ENCODE results near the gene LUC7L.
"Not testable (repeated sequence)": the region's sequence is repeated elsewhere in the genome, so short reads cannot be mapped to it uniquely, and the experiment has no call there.

The LUC7L gene

DNA sequence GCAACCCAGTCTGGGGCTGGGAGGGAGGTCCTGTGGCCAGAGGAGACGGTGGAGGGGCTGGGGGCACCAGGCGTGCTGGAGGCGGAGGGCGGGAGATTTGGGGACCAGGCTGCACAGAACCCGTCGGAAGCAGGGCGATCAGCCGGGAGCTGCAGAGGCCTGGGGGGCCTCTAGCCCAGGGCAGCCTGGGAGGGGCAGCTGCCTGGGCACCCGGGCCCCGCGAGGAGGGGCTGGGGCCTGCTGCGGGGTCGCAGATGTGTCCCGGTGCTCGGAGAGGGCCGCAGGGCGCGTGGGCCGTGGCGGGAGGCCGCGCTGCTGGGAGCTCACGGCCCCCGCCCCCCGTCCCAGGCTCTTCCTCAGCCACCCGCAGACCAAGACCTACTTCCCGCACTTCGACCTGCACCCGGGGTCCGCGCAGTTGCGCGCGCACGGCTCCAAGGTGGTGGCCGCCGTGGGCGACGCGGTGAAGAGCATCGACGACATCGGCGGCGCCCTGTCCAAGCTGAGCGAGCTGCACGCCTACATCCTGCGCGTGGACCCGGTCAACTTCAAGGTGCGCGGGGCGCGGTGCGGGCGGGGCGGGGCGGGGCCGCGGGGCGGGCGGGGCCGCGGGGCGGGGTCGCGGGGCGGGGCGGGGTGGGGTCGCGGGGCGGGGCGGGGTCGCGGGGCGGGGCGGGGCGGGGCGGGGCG, 65.0 kb downstream of the LUC7L start:
- not testable (repeated sequence) for DNase-seq

DNA sequence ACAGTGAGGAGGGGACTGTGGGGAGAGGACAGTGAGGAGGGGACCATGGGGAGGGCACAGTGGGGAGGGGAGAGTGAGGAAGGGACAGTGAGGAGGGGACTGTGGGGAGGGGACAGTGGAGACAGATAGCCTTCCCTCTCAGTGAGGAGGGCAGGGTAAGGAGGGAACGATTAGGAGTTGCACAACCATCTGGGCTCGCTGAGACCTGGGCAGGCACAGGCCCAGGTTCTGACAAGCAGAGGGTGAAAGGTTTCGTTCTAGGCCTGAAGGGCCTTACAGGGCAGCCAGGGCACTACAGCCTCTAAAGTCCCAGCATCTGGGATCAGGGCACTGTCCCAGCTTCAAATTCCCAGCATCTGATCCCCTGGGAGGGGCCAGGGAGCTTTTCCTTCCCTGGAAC, 65.6 kb downstream of the LUC7L start:
- DNase-seq = not testable (repeated sequence)

DNA sequence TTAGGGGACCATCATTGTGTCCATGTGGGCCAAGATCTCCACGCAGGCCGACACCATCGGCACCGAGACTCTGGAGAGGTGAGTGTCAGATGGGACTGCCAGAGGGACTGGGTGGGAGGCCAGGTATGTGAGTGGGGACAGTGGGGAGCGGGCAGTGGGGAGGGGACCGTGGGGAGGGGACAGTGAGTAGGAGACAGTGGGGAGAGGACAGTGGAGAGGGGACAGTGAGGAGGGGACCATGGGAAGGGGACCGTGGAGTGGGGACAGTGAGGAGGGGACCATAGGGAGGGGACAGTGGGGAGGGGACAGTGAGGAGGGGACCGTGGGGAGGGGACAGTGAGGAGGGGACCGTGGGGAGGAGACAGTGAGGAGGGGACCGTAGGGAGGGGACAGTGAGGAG, 66.1 kb downstream of the LUC7L start:
- DNase-seq = not testable (repeated sequence)

DNA sequence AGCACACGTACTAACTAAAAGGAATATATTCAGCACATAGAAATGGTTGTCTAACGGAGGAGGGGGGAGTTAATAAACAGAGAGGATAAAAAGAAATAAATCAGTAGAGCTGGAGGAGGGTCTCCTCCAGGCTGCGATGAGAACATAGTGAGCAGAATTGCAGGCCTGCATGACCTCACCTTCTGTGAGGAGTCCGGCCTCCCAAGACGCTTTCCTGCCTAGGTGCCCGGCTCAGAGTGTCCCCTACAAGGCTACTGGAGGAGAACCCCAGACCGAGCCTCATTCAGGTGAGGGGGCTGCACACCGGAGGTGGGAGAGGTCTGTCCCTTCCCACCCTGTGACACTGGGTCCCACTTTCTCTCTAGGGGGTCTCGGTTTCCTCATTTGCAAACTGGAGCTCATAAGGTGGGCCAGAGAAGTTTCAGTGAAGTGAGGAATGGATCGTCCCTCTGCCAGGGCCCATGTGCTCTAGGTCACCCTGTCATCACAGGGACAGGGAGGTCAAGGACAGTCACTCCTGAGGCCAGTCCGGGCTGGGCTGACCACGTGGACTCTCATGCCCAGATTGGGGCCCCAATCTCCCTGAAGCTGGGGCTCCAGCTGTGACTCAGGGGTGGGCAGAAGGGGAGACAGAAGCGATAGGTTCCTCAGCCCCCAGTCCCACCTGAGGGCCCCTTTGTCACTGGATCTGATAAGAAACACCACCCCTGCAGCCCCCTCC, 66.8 kb downstream of the LUC7L start:
- no peak for DNase-seq

DNA sequence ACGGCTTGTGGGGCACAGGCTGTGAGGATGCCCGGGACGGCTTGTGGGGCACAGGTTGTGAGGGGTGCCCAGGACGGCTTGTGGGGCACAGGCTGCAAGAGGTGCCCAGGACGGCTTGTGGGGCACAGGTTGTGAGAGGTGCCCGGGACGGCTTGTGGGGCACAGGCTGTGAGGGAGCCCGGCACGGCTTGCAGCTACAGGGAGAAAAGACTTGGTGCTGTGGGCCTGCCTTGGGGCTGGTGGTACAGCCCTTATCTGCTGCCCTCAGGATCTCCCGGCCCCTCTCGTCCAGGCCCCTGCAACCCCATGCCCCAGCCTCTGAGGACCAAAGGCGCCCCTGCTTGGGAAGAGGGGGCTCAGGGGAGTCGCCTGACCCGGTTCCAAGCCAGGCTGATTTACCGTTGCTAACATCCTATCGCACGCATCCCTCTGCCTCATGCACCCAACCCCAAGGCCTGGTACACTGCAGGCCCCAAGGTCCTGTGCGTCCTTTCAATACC, 68.5 kb downstream of the LUC7L start:
- no peak for DNase-seq

DNA sequence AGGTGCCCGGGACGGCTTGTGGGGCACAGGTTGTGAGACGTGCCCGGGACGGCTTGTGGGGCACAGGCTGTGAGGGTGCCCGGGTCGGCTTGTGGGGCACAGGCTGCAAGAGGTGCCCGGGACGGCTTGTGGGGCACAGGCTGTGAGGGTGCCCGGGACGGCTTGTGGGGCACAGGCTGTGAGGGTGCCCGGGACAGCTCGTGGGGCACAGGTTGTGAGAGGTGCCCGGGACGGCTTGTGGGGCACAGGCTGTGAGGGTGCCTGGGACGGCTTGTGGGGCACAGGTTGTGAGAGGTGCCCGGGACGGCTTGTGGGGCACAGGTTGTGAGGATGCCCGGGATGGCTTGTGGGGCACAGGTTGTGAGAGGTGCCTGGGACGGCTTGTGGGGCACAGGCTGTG, 69.0 kb downstream of the LUC7L start:
- not testable (repeated sequence) for DNase-seq

DNA sequence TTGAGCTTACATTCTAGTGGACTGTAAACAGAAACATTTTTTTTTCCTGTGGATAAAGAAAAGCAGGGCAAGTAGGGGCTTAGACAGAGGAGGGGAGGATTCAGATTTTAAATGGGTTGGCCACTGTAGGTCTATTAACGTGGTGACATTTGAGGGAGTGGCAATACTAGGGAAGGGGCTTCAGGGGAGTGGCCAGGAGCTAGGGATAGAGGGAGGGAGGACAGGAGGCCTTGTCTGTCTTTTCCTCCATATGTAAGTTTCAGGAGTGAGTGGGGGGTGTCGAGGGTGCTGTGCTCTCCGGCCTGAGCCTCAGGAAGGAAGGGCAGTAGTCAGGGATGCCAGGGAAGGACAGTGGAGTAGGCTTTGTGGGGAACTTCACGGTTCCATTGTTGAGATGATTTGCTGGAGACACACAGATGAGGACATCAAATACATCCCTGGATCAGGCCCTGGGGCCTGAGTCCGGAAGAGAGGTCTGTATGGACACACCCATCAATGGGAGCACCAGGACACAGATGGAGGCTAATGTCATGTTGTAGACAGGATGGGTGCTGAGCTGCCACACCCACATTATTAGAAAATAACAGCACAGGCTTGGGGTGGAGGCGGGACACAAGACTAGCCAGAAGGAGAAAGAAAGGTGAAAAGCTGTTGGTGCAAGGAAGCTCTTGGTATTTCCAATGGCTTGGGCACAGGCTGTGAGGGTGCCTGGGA, 70.0 kb downstream of the LUC7L start:
- no peak for DNase-seq

DNA sequence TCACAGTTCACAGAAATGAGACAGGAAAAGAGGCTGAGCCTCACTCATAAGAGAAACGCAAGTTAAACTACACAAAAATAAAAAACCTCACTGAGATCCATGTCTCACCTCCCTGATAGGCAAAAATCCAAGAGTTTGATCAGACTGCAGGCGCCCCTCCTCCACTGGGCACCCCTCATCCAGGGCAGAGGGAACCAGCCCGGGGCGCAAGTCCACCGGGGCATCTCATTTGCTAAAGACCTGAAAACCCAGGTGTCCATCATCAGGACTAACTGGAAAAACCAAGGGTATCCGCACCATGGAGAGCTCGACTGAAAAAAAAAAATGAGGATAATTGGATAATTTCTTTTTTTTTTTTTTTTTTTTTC, 74.2 kb downstream of the LUC7L start:
- no peak for DNase-seq

DNA sequence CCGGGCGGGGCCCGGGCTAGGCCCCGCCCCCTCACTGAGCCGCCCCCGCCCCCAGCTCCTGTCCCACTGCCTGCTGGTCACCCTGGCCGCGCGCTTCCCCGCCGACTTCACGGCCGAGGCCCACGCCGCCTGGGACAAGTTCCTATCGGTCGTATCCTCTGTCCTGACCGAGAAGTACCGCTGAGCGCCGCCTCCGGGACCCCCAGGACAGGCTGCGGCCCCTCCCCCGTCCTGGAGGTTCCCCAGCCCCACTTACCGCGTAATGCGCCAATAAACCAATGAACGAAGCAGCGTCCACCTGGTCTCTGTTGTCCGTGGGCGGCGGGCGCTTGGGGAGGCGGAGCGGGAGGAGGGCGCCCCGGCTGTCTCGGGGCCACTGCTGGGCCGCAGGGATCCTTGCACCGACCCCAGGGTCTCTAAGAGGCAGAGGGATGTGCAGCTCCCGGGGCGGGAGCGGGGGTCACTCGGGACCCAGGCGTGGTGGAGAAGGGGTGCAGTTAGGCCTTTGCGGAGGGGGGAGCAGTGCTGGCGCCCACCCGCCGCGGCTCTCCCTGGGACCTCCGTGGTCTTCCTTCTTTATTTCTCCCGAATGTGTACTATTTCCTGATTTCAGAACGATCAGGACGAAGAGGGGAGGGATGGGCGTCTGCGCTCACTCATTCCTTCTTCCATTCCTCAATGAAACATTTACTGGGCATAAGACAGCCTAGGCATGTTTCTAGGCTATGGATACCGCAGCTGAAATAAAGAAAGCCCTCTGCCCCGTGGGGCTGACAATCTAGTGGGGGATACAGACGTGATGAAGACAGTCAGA, 74.8 kb downstream of the LUC7L start:
- no peak for DNase-seq

DNA sequence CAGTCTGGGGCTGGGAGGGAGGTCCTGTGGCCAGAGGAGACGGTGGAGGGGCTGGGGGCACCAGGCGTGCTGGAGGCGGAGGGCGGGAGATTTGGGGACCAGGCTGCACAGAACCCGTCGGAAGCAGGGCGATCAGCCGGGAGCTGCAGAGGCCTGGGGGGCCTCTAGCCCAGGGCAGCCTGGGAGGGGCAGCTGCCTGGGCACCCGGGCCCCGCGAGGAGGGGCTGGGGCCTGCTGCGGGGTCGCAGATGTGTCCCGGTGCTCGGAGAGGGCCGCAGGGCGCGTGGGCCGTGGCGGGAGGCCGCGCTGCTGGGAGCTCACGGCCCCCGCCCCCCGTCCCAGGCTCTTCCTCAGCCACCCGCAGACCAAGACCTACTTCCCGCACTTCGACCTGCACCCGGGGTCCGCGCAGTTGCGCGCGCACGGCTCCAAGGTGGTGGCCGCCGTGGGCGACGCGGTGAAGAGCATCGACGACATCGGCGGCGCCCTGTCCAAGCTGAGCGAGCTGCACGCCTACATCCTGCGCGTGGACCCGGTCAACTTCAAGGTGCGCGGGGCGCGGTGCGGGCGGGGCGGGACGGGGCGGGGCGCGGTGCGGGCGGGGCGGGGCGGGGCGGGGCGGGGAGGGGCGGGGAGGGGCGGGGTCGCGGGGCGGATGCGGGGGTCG, 75.6 kb downstream of the LUC7L start:
- not testable (repeated sequence) for DNase-seq

DNA sequence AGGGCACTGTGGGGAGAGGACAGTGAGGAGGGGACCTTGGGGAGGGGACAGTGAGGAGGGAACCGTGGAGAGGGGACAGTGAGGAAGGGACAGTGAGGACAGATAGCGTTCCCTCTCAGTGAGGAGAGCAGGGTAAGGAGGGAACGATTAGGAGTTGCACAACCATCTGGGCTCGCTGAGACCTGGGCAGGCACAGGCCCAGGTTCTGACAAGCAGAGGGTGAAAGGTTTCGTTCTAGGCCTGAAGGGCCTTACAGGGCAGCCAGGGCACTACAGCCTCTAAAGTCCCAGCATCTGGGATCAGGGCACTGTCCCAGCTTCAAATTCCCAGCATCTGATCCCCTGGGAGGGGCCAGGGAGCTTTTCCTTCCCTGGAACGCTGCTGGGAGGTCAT, 76.1 kb downstream of the LUC7L start:
- DNase-seq = not testable (repeated sequence)

DNA sequence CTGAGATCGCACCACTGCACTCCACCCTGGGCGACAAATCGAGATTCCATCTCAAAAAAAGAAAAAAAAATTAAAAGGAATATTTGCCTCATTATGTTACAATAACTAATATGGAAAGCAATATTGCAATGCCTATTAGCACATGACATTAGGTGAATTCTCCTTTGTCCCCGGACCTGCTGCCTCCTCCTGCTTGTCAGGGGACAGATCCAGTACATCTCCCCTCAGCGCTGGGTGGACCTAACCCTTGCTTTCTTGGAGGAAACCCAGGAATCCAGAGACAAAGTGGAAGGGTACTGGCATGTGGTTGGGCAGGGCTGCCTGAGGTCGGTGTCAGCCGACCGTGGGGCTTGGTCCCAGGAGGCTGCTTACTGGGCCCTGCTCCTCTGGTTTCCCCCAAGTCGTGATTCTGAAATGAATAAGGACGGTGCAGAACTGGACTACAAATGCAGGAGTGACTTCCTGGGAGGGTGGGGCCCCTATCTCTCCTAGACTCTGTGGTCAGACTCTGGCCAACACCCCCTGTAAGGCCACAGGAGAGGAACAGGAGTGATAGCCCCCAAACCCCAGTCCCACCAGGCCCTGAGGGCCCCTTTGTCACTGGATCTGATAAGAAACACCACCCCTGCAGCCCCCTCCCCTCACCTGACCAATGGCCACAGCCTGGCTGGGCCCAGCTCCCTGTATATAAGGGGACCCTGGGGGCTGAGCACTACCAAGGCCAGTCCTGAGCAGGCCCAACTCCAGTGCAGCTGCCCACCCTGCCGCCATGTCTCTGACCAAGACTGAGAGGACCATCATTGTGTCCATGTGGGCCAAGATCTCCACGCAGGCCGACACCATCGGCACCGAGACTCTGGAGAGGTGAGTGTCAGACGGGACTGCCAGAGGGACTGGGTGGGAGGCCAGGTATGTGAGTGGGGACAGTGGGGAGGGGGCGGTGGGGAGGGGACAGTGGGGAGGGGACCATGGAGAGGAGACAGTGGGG, 76.8 kb downstream of the LUC7L start, which contains the start of gene HBZ:
TSS of gene HBZ (plus strand) at position 504 of the 988 bp plus-strand sequence. CDS start at position 770, 266 bp downstream.
- DNase-seq = no peak

DNA sequence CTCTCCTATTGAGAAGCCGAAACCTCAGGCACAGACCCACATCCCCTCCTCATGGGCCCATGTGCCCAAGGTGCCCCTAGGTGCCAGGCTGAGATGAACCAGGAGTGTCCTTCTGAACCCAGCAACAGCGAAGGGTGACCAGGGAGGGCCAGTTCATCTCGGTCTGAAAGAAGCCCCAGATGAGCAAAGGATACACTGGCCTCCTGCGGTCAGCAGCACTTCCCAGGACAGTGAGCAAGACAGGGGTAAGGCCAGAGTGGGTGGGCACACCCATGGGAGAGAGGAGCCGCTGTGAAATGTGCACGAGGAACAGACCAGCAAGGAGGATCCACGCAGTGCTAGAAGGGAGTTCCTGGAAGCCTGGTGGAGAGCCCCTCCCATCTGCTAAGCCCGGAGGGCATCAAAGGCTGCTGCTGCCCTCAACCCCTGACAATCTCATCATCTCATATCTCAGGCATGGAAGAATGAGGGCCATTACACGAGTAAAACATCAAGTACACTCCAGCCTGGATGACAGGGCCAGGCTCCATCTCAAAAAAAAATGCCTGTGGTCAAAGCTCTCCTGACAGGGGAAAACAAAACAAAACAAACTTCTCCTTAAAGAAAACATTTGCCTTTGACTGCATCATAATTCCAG, 80.1 kb downstream of the LUC7L start:
- DNase-seq = no peak

DNA sequence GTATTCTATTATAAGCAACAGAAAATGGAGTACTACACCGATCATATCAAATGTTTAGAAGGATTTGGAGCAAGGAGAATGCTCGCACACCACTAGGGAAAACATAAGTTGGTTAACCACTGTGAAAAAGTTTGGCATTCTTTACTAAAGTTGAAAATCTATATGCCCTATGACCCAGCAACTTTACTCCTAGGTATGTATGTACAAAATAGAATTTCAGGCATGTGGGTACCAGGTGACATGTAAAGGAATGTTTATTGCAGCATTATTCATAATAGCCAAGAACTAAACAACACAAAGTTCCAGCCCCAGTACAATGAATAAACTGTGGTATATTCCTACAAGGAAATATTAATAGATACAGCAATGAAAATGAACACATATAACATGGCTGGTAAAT, 82.6 kb downstream of the LUC7L start:
- no peak for DNase-seq

DNA sequence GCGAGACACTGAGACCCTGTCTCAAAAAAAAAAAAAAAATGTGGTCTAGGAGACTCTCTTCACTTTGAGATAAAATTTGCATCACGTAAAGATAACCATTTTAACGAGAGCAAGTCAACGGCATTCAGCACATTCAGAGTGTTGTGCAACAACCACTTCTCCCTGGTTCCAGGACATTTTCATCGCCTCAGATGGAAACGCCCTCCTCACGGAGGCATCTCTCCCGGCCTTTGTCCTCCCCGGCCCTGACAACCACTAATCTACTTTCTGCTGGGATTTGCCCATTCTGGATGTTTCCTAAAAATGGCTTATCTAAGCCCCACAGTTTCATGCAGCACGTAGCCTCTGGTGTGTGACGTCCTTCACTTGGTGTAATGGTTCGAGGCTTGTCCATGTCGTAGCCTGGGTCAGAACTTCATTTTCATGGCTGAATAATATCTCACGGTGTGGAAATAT, 84.4 kb downstream of the LUC7L start:
- DNase-seq = no peak

DNA sequence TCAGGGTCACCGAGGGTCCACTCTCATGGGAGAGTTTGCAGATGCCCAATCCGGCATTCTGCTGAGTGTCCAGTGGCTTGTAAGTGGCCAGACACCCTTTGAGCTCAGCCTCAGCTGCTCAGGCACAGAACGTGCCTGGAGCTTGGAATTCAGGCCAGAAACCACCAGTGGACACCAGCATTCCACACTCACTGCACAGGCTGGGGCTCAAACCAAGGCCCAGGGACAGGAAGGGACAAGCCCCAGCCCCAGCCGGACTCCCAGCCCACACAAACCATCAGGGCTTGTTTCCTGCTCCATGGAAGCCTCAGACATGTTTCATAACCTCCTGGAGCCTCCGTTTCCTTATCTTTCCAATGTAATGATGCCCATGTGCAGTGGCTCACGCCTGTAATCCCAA, 85.8 kb downstream of the LUC7L start:
- DNase-seq = no peak

DNA sequence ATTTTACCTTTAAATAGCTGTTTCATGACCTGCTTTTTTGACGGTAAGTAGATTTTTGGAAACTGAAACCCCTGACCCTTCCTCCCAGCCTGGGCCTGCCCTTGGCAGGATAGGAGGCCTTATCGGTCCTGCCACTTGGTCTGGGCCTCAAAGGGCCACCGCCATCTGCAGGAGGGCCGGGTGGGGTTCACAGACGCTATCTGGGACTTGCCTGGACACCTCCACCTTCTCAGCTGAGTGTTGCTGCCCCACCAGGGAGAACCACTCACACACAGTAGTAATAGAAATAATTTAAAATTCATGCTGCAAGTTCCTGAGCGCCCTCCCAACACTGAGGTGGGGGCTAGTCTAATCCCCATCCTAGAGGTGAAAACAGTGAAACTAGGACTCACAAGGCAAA, 86.2 kb downstream of the LUC7L start:
- no peak for DNase-seq

DNA sequence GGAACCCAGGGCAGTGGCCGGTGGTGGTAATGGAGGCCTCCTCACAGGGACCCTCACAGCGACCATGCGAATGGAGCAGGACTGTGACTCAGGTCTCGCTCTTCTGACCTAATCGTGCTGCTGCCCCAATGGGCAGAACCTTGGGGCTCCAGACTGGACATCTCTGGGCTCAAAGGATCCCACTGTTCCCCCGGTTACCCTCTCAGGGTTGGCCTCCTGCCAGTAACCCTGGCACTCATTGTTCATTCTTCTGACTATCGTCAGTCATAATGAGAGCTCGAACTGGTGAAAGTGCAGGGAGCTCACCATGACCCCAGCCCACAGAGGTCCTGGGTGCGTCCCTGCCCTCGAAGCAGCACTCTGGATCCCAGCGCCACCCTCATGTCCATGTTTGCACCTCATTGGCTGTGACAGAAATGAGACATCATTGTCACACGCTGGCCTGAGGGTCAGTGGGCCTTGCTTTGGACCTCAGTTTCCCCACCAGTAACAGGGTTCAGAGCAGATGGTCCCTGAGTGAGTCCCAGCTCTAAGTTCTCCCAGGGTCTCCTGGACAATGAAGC, 86.8 kb downstream of the LUC7L start:
- DNase-seq = no peak

DNA sequence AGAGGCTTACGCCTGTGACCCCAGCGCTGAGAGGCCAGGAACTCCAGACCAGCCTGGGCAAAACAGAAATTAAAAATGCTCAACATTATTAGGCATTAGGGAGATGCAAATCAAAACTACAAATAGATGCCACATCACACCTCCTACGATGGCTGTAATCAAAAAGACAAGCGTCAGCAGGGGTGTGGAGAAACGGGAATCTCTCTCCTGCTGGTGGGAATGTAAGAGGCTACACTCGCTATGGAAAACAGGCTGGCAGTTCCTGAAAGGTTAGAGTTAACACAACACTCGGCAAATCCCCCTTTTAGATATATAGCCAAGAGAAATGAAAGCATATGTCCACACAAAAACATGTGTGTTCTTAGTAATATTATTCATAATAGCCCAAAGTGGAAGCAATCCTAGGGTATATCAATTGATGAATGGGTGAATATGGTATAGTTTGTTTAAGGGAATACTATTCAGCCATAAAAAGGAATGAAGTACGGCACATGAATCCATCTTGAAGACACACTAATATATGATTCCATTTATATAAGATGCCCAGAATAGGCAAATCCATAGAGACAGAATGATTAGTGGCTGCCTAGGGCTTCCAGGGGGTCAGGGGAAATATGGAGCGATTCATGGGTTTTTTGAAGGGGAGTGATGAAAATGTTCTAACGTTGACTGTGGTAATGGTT, 88.9 kb downstream of the LUC7L start:
- DNase-seq = no peak
